Ovary (tissue), 3 donors: ENCODE measurements around the gene SMIM30.

Experiments used
- CTCF ChIP-seq, 3 donors: fragments of 450-650 bp in 2 of 3; fragments of 200-600 bp in 1 of 3; IDR thresholded peaks; one replicate each; pipeline versions ENCODE4 v1.5.1 to v1.8.0; 2016 to 2022; ENCODE audit warnings: antibody characterized with exemption in 3 of 3, mild to moderate bottlenecking in 1 of 3
- POLR2A ChIP-seq: fragments of 450-650 bp; IDR thresholded peaks from one replicate; pipeline ENCODE4 v1.6.1; 2017; ENCODE audit warnings: antibody characterized with exemption, mild to moderate bottlenecking, moderate library complexity
- donor health status: DM: no; HTN: no; CAD: no.

- TF ChIP-seq CTCF (IDR thresholded peaks at IDR 0.05) (no peak), POLR2A (no peak)
Measured at GRCh38 chr7:113125728-113126127, 7.4 kb upstream of the SMIM30 start.
